Pancreas (tissue), 10 donors: ENCODE measurements around the gene WDR86. TPM values are rescaled to one million over a fixed set of nuclear protein-coding genes. Genes with fewer than 3 reads are reported as not detected.

Experiments
- ATAC-seq, 4 donors: fragments of 200-7000 bp; cut with Tn5 transposase; one replicate each; pipeline versions ENCODE4 v1.8.0 to v1.9.1; 2020; ENCODE audit warnings: mild to moderate bottlenecking in 4 of 4, moderate library complexity in 4 of 4
- DNase-seq, 6 donors: peaks; one replicate each; pipeline ENCODE4 v3.0.0-alpha.2; 2020
- FAIRE-seq: peaks from 2 replicates; lab custom pipeline; 2012; peaks lifted over from hg19 to GRCh38; lab: Jason Lieb, UNC
- H3K27ac ChIP-seq, 4 donors: fragments of 200-600 bp; sonication (generic); 1 replicate in 3 of 4; 2 replicates in 1 of 4; pipeline versions ENCODE4 v1.5.0 to v1.8.0; 2020
- H3K27me3 ChIP-seq, 4 donors: fragments of 200-600 bp; one replicate each; pipeline ENCODE4 v1.8.0; 2021
- H3K36me3 ChIP-seq, 3 donors: fragments of 200-600 bp; sonication (generic) in 1 of 3; one replicate each; pipeline versions ENCODE4 v1.5.0 to v1.8.0; 2020 to 2021
- H3K4me1 ChIP-seq, 3 donors: fragments of 200-600 bp; one replicate each; pipeline ENCODE4 v1.8.0; 2021
- H3K4me3 ChIP-seq, 4 donors: fragments of 200-600 bp; sonication (generic) in 2 of 4; one replicate each; pipeline versions ENCODE4 v1.5.0 to v1.8.0; 2020 to 2021
- H3K9me3 ChIP-seq, 4 donors: fragments of 200-600 bp; one replicate each; pipeline ENCODE4 v1.8.0; 2021
- CTCF ChIP-seq, 4 donors: fragments of 200-600 bp; sonication (generic) in 3 of 4; IDR thresholded peaks; one replicate each; pipeline versions ENCODE4 v1.5.0 to v1.8.0; 2021; ENCODE audit warnings: antibody characterized with exemption in 4 of 4
- WGBS, 2 donors: extraction: QIAGEN DNeasy Blood & Tissue Kit; methylation state at CpG; one replicate each; pipeline ENCODE4 v1.1.7; 2013; 5-methylcytosine and 5-hydroxymethylcytosine counted together
- intact Hi-C, 3 donors: fragments of 100-400 bp; cut with DNase I; formaldehyde crosslinking; loops; one replicate each; pipeline versions ENCODE4 v1.11.1 to v1.14.2; 2022
- polyA plus RNA-seq, 2 donors: library from polyadenylated mRNA; stranded (reverse); fragments of 200-250 nt; gene quantifications; one replicate each; pipeline ENCODE4 v1.2.3, GENCODE V29; 2013
- total RNA-seq, 6 donors: library from RNA; stranded (reverse); fragmentation: NEBNext Ultra II Directional in 4 of 6; extraction: Animal tissue kit (Norgen Biotek cat#: 25700) in 4 of 6; gene quantifications; one replicate each; pipeline versions ENCODE4 v1.2.1 to v1.2.4, GENCODE V29; 2021 to 2023
- donor health status: healthy with polysubstance abuse.
- donor health status: DM: no; HTN: no; CAD: no; lungs with moderate emphysema.
- donor health status: DM: no; HTN: no; CAD: no.
- donor health status: control.
- donor health status: control.
- donor health status: Bipolar disorder and iron deficiency.
- donor health status: DM: yes; HTN: yes; CAD: no.
- donor health status: DM: no; HTN: no; CAD: no.
- donor health status: DM: no; HTN: no; CAD: no.
- donor health status: DM: yes; HTN: yes; CAD: no.

Gene WDR86
- total and polyA plus RNA-seq, 8 donors, result 0.28 to 1.7 (median 1.0) TPM

- no peaks in the 10 kb centered on the region for H3K9me3 ChIP-seq
- no peak for DNase-seq
- 88 to 93% methylated on average over 10 of the region's 10 CpGs for WGBS, 2 donors
- no peaks in the 10 kb centered on the region for H3K27me3 ChIP-seq
- ATAC-seq, result no peak
- no peaks in the 10 kb centered on the region for H3K36me3 ChIP-seq
- no peak overlapping the region for H3K4me3 ChIP-seq
- no peaks in the 10 kb centered on the region for H3K4me1 ChIP-seq
- TF ChIP-seq CTCF (IDR thresholded peaks at IDR 0.05), result no peak
- no peak for FAIRE-seq
- intact Hi-C loops, result no loop called here
- H3K27ac ChIP-seq, result no peak overlapping the region
These were observed 21.4 kb downstream of the WDR86 start for GRCh38 chr7:151388430-151388829.

GRCh38 chr7:151388007-151388297 lies 21.9 kb downstream of the WDR86 start:
- Histone ChIP-seq H3K36me3 (no peaks in the 10 kb centered on the region), H3K27ac (no peak overlapping the region), H3K9me3 (no peaks in the 10 kb centered on the region), H3K4me3 (no peak overlapping the region), H3K27me3 (no peaks in the 10 kb centered on the region), H3K4me1 (no peaks in the 10 kb centered on the region)
- intact Hi-C loops, result no loop called here
- ATAC-seq (no peak), FAIRE-seq (no peak), DNase-seq (no peak)
- no peak for TF ChIP-seq CTCF (IDR thresholded peaks at IDR 0.05)
- 86 to 93% methylated on average over 8 of the region's 8 CpGs for WGBS, 2 donors

DNA sequence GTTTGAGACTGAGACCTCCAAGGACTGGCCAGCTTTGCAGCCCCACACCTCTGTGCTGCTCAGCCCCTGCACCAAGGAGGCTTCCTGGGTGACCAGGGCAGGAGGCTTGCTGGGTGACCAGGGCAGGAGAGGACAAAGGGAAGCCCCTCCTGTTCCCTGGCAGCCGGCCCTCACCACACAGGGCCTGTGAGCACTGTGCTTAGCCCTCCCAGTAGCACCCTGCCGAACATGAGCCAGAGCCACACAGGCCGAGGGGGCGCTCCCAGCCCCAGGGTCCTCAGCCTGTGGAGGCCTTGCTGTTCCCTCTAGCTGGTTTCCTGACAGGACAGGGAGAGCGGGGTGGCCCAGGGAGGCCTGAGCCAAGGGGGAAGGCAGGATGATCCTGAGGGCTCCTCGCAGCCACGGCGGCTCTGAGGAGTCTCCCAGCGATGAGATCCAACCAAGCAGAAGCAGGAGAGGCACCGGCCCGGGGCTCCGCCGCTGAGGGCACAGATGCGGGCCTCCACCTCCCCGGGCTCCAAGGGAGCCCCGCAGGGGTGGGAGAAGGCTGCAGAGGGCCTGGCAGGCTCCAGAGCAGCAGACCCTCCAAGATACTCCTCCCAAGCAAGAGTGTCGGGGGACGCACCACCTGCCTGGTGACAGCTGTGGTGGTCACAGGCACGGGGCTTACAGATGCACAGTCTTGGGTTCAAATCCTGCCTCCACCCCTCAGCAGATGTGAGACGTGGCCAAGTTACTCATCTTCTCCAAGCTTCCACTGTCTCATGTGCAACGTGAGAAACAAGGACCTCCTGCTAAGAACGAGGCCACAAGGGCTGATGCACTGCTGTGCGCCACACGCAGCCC lies 22.5 kb downstream of the WDR86 start:
- no peaks in the 10 kb centered on the region for H3K27me3 ChIP-seq
- no peaks in the 10 kb centered on the region for H3K36me3 ChIP-seq
- no peaks in the 10 kb centered on the region for H3K9me3 ChIP-seq
- peak in 2 of 6 donors; percentile 56 to 59 for DNase-seq
- intact Hi-C loops, result no loop called here
- H3K4me3 ChIP-seq, result no peak overlapping the region
- no peak for TF ChIP-seq CTCF (IDR thresholded peaks at IDR 0.05)
- no peak overlapping the region for H3K27ac ChIP-seq
- 87 to 90% methylated on average over 23 to 24 of the region's 24 CpGs for WGBS, 2 donors
- no peak for FAIRE-seq
- no peak for ATAC-seq
- H3K4me1 ChIP-seq, result no peaks in the 10 kb centered on the region

GRCh38 chr7:151386301-151387160 lies 23.3 kb downstream of the WDR86 start:
- 52% methylated on average over 16 of the region's 16 CpGs for WGBS, 2 donors
- H3K27ac ChIP-seq, result no peak overlapping the region
- H3K27me3 ChIP-seq, result no peaks in the 10 kb centered on the region
- no peak for TF ChIP-seq CTCF (IDR thresholded peaks at IDR 0.05)
- DNase-seq (peak in 3 of 6 donors; percentile 38 to 64 (median 46)), FAIRE-seq (no peak), ATAC-seq (peak in 3 of 4 donors; percentile 29 to 70 (median 64))
- intact Hi-C loops, result no loop called here
- H3K9me3 ChIP-seq, result no peaks in the 10 kb centered on the region
- no peaks in the 10 kb centered on the region for H3K4me1 ChIP-seq
- no peaks in the 10 kb centered on the region for H3K36me3 ChIP-seq
- no peak overlapping the region for H3K4me3 ChIP-seq
